ENCODE results near the gene FBXO30. TPM values are rescaled to one million over a fixed set of nuclear protein-coding genes. Genes with fewer than 3 reads are reported as not detected.

FBXO30 gene
- total and polyA plus RNA-seq, 10 of the 15 experiments (the other 5 are each of a cell fraction or from before 2014, with no cell fraction given): 1.7 to 6.9 (median 5.3) TPM

DNA sequence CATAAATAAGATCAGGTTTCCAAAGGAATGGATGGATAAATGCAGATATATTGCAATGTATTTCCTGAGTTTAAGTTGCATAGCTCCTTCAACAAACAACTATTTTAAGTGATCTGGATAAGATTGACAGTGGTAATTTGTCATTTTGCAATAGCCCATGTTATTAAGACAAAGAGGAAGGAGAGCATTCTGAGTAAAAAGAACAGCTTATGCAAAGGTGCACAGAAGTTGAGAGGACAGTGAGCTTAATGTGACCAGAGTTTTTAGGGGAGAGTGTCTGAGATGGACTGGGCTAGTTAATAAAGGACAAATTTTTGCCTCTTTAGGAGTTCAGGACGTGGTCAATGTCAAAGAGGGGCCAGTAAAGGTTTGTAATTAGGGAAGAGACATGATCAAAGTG, 48.8 kb upstream of the FBXO30 start:
- Histone ChIP-seq H3K36me3 (ENCODE audit: control insufficient read depth in 2 of 2, insufficient read depth in 2 of 2, low read length in 1 of 2) (no peaks in the 10 kb centered on the region), H2AFZ (ENCODE audit: control insufficient read depth, low read depth, low read length) (peak overlapping the region; percentile 52), H3K9ac (ENCODE audit: control insufficient read depth, insufficient read depth, low read length) (no peak overlapping the region), H3K79me2 (ENCODE audit: control insufficient read depth, insufficient read depth, low read length) (no peaks in the 10 kb centered on the region), H3K4me3 (no peak overlapping the region), H3K27me3 (replicated peaks in 1 of 2; ENCODE audit: control insufficient read depth in 2 of 2, insufficient read depth in 2 of 2, low read length in 1 of 2) (no peaks in the 10 kb centered on the region), H3K27ac (ENCODE audit: control insufficient read depth, insufficient read depth) (no peak overlapping the region), H4K20me1 (ENCODE audit: control insufficient read depth, insufficient read depth) (no peaks in the 10 kb centered on the region), H3K4me1 (ENCODE audit: control insufficient read depth, insufficient read depth, low read length) (peaks cover 35% of the 10 kb centered on the region), H3K9me3 (replicated peaks; ENCODE audit: control insufficient read depth, insufficient read depth, low read length) (no peaks in the 10 kb centered on the region; the same call in 2 of the 3 replicates), H3K4me2 (ENCODE audit: control insufficient read depth, insufficient read depth) (no peak overlapping the region)
- in situ Hi-C loops (cut with MboI): no loop called here
- CTCF ChIA-PET: interaction anchor here (0.7 to 0.9 kb wide), 2 partner anchors 16 to 22 kb away, joined by 3 to 4 read pairs; no protein-coding TSS in a partner anchor
- intact Hi-C loops (cut with micrococcal nuclease; ENCODE audit: unreplicated experiment): no loop called here
- no peak for FAIRE-seq
- RAD21 ChIA-PET (ENCODE audit: unreplicated experiment): interaction anchor here (1.3 kb wide), 1 partner anchor 49 kb away, joined by 7 read pairs; the partner anchor contains the start of gene FBXO30
- 0% methylated on average over 1 of the region's 1 CpG for WGBS (ENCODE audit: insufficient coverage, insufficient replicate concordance, low lambda C conversion rate, missing lambda C conversion rate)
- DNase-seq (ENCODE audit: low read depth, low spot score): no peak
- TF ChIP-seq POU2F2 (IDR thresholded peaks at IDR 0.05; ENCODE audit: borderline replicate concordance, low read depth, low read length): no peak
- TF ChIP-seq, protein P1, sequence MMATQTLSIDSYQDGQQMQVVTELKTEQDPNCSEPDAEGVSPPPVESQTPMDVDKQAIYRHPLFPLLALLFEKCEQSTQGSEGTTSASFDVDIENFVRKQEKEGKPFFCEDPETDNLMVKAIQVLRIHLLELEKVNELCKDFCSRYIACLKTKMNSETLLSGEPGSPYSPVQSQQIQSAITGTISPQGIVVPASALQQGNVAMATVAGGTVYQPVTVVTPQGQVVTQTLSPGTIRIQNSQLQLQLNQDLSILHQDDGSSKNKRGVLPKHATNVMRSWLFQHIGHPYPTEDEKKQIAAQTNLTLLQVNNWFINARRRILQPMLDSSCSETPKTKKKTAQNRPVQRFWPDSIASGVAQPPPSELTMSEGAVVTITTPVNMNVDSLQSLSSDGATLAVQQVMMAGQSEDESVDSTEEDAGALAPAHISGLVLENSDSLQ (IDR thresholded peaks at IDR 0.05): peak; percentile 36; the same call in 1 of the 2 replicates
- TF ChIP-seq, protein P2, sequence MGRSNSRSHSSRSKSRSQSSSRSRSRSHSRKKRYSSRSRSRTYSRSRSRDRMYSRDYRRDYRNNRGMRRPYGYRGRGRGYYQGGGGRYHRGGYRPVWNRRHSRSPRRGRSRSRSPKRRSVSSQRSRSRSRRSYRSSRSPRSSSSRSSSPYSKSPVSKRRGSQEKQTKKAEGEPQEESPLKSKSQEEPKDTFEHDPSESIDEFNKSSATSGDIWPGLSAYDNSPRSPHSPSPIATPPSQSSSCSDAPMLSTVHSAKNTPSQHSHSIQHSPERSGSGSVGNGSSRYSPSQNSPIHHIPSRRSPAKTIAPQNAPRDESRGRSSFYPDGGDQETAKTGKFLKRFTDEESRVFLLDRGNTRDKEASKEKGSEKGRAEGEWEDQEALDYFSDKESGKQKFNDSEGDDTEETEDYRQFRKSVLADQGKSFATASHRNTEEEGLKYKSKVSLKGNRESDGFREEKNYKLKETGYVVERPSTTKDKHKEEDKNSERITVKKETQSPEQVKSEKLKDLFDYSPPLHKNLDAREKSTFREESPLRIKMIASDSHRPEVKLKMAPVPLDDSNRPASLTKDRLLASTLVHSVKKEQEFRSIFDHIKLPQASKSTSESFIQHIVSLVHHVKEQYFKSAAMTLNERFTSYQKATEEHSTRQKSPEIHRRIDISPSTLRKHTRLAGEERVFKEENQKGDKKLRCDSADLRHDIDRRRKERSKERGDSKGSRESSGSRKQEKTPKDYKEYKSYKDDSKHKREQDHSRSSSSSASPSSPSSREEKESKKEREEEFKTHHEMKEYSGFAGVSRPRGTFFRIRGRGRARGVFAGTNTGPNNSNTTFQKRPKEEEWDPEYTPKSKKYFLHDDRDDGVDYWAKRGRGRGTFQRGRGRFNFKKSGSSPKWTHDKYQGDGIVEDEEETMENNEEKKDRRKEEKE (IDR thresholded peaks at IDR 0.05): no peak
- TF ChIP-seq MXI1 (IDR thresholded peaks at IDR 0.05; ENCODE audit: low read depth, low read length): no peak
- BruUV-seq (replicated peaks): no TSS peak
- ATAC-seq: no peak
- SMC1A ChIA-PET (ENCODE audit: uncharacterized antibody, unreplicated experiment): interaction anchor here (1.0 to 2.3 kb wide), 5 partner anchors 22 to 127 kb away, joined by 4 to 6 read pairs (median 5); no protein-coding TSS in a partner anchor
- POLR2A ChIA-PET: interaction anchor here (0.7 to 2.0 kb wide), 3 partner anchors 20 to 128 kb away, joined by 4 to 7 read pairs (median 4); partner anchors contain the start of genes EPM2A and FBXO30
